DOHH2 (cell line): ENCODE measurements around the gene PCDHGB5.

Experiments used
- EZH2phosphoT487 ChIP-seq: fragments of 200-600 bp; sonication (generic); IDR thresholded peaks from 2 replicates; pipeline ENCODE4 v1.6.1; 2017; ENCODE audit warnings: borderline replicate concordance, mild to moderate bottlenecking, antibody characterized with exemption, low read length, moderate library complexity, mixed read lengths
- TF ChIP-seq, protein P1 (sequence below): fragments of 200-600 bp; sonication (generic); IDR thresholded peaks from one replicate; pipeline ENCODE4 v1.5.1; 2014; ENCODE audit warnings: antibody characterized with exemption, mild to moderate bottlenecking, low read depth, low read length; ENCODE audit not compliant: poor library complexity, severe bottlenecking

DNA sequence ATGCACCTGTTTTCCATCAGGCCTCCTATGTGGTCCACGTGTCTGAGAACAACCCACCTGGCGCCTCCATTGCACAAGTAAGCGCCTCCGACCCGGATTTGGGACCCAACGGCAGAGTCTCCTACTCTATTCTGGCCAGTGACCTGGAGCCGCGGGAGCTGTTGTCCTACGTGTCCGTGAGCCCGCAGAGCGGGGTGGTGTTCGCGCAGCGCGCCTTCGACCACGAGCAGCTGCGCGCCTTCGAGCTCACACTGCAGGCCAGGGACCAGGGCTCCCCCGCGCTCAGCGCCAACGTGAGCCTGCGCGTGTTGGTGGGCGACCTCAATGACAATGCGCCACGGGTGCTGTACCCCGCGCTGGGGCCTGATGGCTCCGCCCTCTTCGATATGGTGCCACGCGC lies 46.2 kb upstream of the PCDHGB5 start:
- TF ChIP-seq, protein P1, sequence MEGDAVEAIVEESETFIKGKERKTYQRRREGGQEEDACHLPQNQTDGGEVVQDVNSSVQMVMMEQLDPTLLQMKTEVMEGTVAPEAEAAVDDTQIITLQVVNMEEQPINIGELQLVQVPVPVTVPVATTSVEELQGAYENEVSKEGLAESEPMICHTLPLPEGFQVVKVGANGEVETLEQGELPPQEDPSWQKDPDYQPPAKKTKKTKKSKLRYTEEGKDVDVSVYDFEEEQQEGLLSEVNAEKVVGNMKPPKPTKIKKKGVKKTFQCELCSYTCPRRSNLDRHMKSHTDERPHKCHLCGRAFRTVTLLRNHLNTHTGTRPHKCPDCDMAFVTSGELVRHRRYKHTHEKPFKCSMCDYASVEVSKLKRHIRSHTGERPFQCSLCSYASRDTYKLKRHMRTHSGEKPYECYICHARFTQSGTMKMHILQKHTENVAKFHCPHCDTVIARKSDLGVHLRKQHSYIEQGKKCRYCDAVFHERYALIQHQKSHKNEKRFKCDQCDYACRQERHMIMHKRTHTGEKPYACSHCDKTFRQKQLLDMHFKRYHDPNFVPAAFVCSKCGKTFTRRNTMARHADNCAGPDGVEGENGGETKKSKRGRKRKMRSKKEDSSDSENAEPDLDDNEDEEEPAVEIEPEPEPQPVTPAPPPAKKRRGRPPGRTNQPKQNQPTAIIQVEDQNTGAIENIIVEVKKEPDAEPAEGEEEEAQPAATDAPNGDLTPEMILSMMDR, result no peak
- TF ChIP-seq EZH2phosphoT487, result no peak
